SK-N-MC (cell line): ENCODE results near the gene PPT2.

Source experiments
- DNase-seq: peaks from one replicate; pipeline ENCODE4 v3.0.0-alpha.2; 2011; ENCODE audit warnings: low read depth, low spot score
- H3K27ac ChIP-seq: fragments of 200-600 bp; sonication (generic); 2 replicates; pipeline ENCODE4 v1.5.1; 2016; ENCODE audit warnings: mixed run types
- H3K36me3 ChIP-seq: fragments of 200-600 bp; sonication (generic); 2 replicates; pipeline ENCODE4 v1.6.1; 2017; ENCODE audit warnings: antibody characterized with exemption, low read length, mixed read lengths; ENCODE audit not compliant: insufficient read depth
- H3K4me3 ChIP-seq: fragments of 200-600 bp; sonication (generic); 2 replicates; pipeline ENCODE4 v1.5.1; 2016
- H3K9ac ChIP-seq: fragments of 200-600 bp; sonication (generic); 2 replicates; pipeline ENCODE4 v1.8.0; 2017; ENCODE audit warnings: mixed run types, mixed read lengths; ENCODE audit not compliant: insufficient read length
- H3K9me3 ChIP-seq: fragments of 200-600 bp; sonication (generic); 2 replicates; pipeline ENCODE4 v1.6.1; 2017; ENCODE audit warnings: low read depth, mild to moderate bottlenecking, antibody characterized with exemption, low read length, moderate library complexity, mixed read lengths
- EZH2 ChIP-seq: fragments of 200-600 bp; sonication (generic); IDR thresholded peaks from one replicate; pipeline ENCODE4 v1.6.1; 2017; ENCODE audit warnings: antibody characterized with exemption
- FOXP2 ChIP-seq: optimal IDR thresholded peaks from 2 replicates; pipeline ENCODE3; 2011; ENCODE audit warnings: mild to moderate bottlenecking, moderate library complexity; ENCODE audit not compliant: insufficient read depth; ENCODE audit errors: extremely low read length, control extremely low read depth
- POLR2AphosphoS5 ChIP-seq: IDR thresholded peaks from 2 replicates; pipeline ENCODE4 v1.6.1; 2012; ENCODE audit warnings: mild to moderate bottlenecking, low read depth, low read length, borderline replicate concordance

The PPT2 gene

GRCh38 chr6:32195652-32195901, 41.6 kb downstream of the PPT2 start:
- TF ChIP-seq EZH2 (no peak), POLR2AphosphoS5 (no peak), FOXP2 (no peak)
- Histone ChIP-seq H3K27ac (peak overlapping the region; percentile 90), H3K9ac (peak overlapping the region; percentile 87)

GRCh38 chr6:32195902-32196681, 42.2 kb downstream of the PPT2 start:
- no peak for DNase-seq
- H3K9me3 ChIP-seq: no peaks in the 10 kb centered on the region
- peak overlapping the region; percentile 90 for H3K27ac ChIP-seq
- TF ChIP-seq EZH2 (no peak), POLR2AphosphoS5 (peak; percentile 83; the same call in 1 of the 2 replicates), FOXP2 (peak; percentile 14)
- no peaks in the 10 kb centered on the region for H3K36me3 ChIP-seq
- H3K4me3 ChIP-seq: peak overlapping the region; percentile 87
- peak overlapping the region; percentile 87 for H3K9ac ChIP-seq

More at GRCh38 chr6:32195652-32195901, 41.6 kb downstream of the PPT2 start:
- Histone ChIP-seq H3K36me3 (no peaks in the 10 kb centered on the region), H3K9me3 (no peaks in the 10 kb centered on the region), H3K4me3 (peak overlapping the region; percentile 87)
- DNase-seq: peak; percentile 90

DNA sequence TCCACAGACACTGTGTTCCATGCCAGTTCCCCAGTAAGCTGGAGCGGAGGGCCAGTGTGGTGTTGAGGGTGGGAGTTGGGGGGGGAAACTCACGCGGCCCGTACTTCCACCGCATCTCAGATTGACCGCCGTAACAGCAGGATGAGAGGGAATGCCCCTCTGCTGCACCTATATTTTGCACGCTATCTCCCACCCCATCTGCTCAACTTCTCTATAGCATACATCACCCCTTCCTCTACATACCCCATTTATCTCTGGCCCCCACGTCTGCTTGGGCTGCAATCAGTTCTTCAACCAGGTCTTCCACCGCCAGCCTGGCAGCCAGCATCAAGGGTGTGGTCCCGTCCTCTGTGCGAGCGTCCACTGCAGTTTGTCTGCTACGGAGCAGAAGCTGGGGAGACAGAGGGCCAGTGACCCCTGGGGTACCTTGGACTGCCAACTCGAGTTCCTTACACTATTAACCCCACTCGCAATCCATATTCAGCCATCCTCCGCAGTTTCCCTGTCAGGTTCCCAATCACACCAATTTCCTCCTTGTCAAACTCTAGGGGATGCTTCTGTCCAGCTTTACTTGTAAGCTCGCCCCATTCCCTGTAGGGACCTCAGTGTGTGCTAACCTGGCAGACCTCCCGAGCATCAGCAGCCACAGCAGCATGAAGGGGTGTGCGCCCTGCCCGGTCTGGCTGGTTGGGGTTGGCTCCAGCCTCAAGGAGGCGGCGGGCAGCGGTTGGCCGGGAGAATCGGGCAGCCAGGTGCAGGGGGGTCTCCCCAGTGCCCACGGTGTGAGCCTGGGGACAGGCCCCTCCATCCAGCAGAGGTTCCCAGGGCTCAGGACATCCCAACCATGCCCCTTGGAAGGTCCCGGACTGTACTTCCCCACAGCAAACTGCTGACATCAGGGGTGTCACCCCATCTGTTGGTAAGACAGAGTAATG, 43.0 kb downstream of the PPT2 start:
- H3K4me3 ChIP-seq: peak overlapping the region; percentile 87
- H3K9me3 ChIP-seq: no peaks in the 10 kb centered on the region
- H3K27ac ChIP-seq: peak overlapping the region; percentile 77
- DNase-seq: no peak
- TF ChIP-seq EZH2 (no peak), POLR2AphosphoS5 (no peak), FOXP2 (no peak)
- H3K9ac ChIP-seq: peak overlapping the region; percentile 20
- H3K36me3 ChIP-seq: no peaks in the 10 kb centered on the region

- no peak for TF ChIP-seq POLR2AphosphoS5
- no peak for TF ChIP-seq EZH2
- no peak for TF ChIP-seq FOXP2
Observed at GRCh38 chr6:32198345-32198696, 44.4 kb downstream of the PPT2 start.

DNA sequence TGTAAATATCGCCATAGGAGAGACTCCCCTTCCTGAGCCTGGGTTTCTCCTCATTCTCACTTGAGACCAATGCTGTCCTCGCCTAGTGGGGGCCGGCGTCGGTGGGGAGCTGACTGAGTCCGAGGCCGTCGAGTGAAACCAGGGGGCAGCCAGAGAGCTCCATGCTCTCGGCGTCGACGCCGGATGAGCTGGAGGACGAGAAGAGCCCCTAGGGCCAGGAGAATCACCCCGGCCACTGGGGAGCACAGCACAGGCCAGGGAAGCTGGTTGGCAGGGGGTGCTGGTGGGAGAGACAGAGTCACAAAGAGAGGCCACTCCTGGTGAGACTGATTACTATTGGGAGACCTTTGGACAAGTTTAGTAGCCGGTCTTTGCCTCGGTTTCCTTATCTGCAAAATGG, 44.9 kb downstream of the PPT2 start:
- Histone ChIP-seq H3K9me3 (no peaks in the 10 kb centered on the region), H3K9ac (no peak overlapping the region), H3K36me3 (no peaks in the 10 kb centered on the region), H3K4me3 (no peak overlapping the region), H3K27ac (no peak overlapping the region)
- no peak for DNase-seq
- TF ChIP-seq EZH2 (no peak), FOXP2 (no peak), POLR2AphosphoS5 (no peak)

More at GRCh38 chr6:32198345-32198696, 44.4 kb downstream of the PPT2 start:
- H3K27ac ChIP-seq: no peak overlapping the region
- H3K9me3 ChIP-seq: no peaks in the 10 kb centered on the region
- no peak overlapping the region for H3K9ac ChIP-seq
- no peak overlapping the region for H3K4me3 ChIP-seq
- no peak for DNase-seq
- H3K36me3 ChIP-seq: no peaks in the 10 kb centered on the region

DNA sequence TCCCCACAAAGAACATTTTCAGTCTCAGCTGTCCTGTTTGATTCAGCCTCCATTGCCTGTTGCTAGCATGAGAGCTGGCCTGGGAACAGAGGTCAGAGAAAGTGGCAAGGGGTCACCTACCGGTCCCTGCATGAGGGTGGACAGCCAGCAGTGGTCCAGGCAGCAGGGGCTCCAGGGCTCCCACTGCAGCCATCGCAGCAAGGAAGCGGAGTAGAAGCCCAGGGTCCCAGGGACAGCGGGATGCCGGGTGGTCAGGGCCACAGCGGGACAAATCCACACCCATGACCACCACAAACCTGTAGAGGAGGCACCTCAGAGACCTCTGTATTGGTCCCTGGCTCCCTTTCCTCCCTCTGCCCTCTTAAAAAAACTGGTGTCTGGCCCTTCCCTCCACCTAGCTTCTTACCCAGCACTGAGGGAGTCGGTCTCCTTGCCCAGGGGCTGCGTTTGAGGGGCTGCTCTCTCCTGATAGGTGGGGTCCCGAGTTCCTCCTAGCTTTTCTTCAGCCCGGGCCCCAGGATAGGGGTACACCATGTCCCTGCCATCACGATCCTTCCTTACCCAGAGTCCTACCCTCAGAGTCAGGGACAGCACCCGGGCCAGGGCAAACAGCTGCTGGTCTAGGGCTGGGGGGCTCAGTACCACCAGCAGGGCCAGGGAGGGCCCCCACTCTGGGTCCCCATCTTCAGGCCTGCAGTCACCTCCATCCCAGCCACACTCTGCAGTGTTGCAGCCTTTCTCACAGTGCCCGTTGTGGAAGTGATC, 47.0 kb downstream of the PPT2 start:
- Histone ChIP-seq H3K9ac (no peak overlapping the region), H3K9me3 (no peaks in the 10 kb centered on the region), H3K36me3 (no peaks in the 10 kb centered on the region), H3K4me3 (no peak overlapping the region), H3K27ac (peak overlapping the region; percentile 96; the same call in 1 of the 2 replicates)
- TF ChIP-seq EZH2 (no peak), FOXP2 (no peak), POLR2AphosphoS5 (no peak)
- no peak for DNase-seq

- TF ChIP-seq FOXP2: no peak
- no peak for TF ChIP-seq EZH2
- no peak for TF ChIP-seq POLR2AphosphoS5
- H3K27ac ChIP-seq: peak overlapping the region; percentile 96
- no peaks in the 10 kb centered on the region for H3K36me3 ChIP-seq
- no peak for DNase-seq
- H3K4me3 ChIP-seq: no peak overlapping the region
- no peak overlapping the region for H3K9ac ChIP-seq
- H3K9me3 ChIP-seq: no peaks in the 10 kb centered on the region
Observed at GRCh38 chr6:32202186-32202585, 48.2 kb downstream of the PPT2 start.
